ENCODE results near the gene DDX1. TPM values are rescaled to one million over a fixed set of nuclear protein-coding genes. Genes with fewer than 3 reads are reported as not detected.

Gene DDX1
- total RNA-seq, 1 experiment from 2014 or later = 70.7 TPM

DNA sequence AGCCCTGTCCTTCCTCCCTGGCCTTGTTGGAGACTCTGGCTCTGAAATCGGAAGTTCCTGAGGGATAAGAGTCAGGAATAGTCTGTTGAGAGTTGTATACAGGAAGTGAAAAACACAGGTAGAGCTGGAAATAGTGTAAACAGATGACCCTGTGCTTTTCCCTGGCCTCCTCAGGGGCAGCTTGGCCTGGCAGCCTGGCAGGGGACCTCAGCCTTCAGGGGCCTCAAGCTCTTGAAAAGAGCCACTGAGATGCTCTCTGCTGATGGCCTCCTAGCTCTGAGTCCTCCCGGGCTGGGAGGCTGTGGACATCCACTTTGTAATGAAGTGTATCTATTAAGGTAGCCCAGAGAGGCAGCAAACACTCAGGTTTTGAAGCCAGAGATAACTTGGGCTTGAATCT, 79.3 kb downstream of the DDX1 start:
- no TSS peak for BruUV-seq (replicated peaks)
- H4K20me1 ChIP-seq (ENCODE audit: insufficient read depth) = no peaks in the 10 kb centered on the region
- CTCF ChIA-PET = no interaction called here

DNA sequence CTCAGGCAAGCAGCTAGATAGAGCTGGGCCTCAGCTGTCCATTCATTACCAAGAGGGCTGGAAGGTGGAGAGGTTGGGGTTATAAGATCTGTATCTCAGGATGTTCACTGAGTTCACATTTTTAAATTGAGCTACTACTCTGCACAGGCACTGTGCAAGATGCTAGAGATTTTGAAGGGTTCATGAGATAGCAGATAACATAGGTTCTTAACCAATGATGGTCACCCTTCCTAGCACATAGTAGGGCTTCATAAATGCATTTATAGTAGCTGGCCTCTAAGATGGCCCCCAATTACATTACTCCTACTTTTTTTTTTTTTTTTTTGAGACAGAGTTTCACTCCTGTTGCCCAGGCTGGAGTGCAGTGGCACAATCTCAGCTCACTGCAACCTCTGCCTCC, 79.7 kb downstream of the DDX1 start:
- no peaks in the 10 kb centered on the region for H3F3A ChIP-seq (ENCODE audit: insufficient read depth, low read depth)
- POLR2A ChIA-PET (ENCODE audit: unreplicated experiment) = no interaction called here
- H3K4me3 ChIP-seq = no peak overlapping the region
- H4K20me1 ChIP-seq (ENCODE audit: insufficient read depth) = no peaks in the 10 kb centered on the region
- peaks cover 68% of the 10 kb centered on the region for H3K27me3 ChIP-seq (ENCODE audit: insufficient read depth, low read depth)
- no peaks in the 10 kb centered on the region for H3K36me3 ChIP-seq (ENCODE audit: low read depth)
- no TSS peak for BruUV-seq (replicated peaks)
- 0 out of 2 replicates have a peak, but pooled peaks cover 6% of the 10 kb centered on the region for H3K4me1 ChIP-seq (replicated peaks; ENCODE audit: insufficient read depth)
- H3K4me2 ChIP-seq = no peak overlapping the region
- no peaks in the 10 kb centered on the region for H3K9me2 ChIP-seq (ENCODE audit: insufficient read depth)
- intact Hi-C loops (cut with micrococcal nuclease; ENCODE audit: unreplicated experiment) = no loop called here
- no peaks in the 10 kb centered on the region for H3K9me3 ChIP-seq (ENCODE audit: insufficient read depth, low read depth)
- H3K27ac ChIP-seq = no peak overlapping the region
- TF ChIP-seq, protein P1, sequence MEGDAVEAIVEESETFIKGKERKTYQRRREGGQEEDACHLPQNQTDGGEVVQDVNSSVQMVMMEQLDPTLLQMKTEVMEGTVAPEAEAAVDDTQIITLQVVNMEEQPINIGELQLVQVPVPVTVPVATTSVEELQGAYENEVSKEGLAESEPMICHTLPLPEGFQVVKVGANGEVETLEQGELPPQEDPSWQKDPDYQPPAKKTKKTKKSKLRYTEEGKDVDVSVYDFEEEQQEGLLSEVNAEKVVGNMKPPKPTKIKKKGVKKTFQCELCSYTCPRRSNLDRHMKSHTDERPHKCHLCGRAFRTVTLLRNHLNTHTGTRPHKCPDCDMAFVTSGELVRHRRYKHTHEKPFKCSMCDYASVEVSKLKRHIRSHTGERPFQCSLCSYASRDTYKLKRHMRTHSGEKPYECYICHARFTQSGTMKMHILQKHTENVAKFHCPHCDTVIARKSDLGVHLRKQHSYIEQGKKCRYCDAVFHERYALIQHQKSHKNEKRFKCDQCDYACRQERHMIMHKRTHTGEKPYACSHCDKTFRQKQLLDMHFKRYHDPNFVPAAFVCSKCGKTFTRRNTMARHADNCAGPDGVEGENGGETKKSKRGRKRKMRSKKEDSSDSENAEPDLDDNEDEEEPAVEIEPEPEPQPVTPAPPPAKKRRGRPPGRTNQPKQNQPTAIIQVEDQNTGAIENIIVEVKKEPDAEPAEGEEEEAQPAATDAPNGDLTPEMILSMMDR (conservative IDR thresholded peaks at IDR 0.05) = no peak
- TF ChIP-seq EZH2 (IDR thresholded peaks at IDR 0.05; ENCODE audit: low read depth) = no peak
- no peak overlapping the region for H2AFZ ChIP-seq
- DNase-seq = no peak
- CTCF ChIA-PET = no interaction called here
- no peaks in the 10 kb centered on the region for H3K79me2 ChIP-seq (ENCODE audit: low read depth)

More for the DNA sequence above, 79.3 kb downstream of the DDX1 start:
- Histone ChIP-seq H3K4me3 (no peak overlapping the region), H3K27me3 (ENCODE audit: insufficient read depth, low read depth) (peaks cover 73% of the 10 kb centered on the region), H3K4me2 (no peak overlapping the region), H3K9me3 (ENCODE audit: insufficient read depth, low read depth) (no peaks in the 10 kb centered on the region), H3F3A (ENCODE audit: insufficient read depth, low read depth) (no peaks in the 10 kb centered on the region), H3K79me2 (ENCODE audit: low read depth) (no peaks in the 10 kb centered on the region), H3K27ac (no peak overlapping the region), H3K9me2 (ENCODE audit: insufficient read depth) (no peaks in the 10 kb centered on the region), H3K36me3 (ENCODE audit: low read depth) (no peaks in the 10 kb centered on the region), H3K4me1 (replicated peaks; ENCODE audit: insufficient read depth) (0 out of 2 replicates have a peak, but pooled peaks cover 6% of the 10 kb centered on the region), H2AFZ (no peak overlapping the region)
- TF ChIP-seq, protein P1 (conservative IDR thresholded peaks at IDR 0.05) = no peak
- TF ChIP-seq EZH2 (IDR thresholded peaks at IDR 0.05; ENCODE audit: low read depth) = no peak
- intact Hi-C loops (cut with micrococcal nuclease; ENCODE audit: unreplicated experiment) = no loop called here
- DNase-seq = no peak
- POLR2A ChIA-PET (ENCODE audit: unreplicated experiment) = no interaction called here

DNA sequence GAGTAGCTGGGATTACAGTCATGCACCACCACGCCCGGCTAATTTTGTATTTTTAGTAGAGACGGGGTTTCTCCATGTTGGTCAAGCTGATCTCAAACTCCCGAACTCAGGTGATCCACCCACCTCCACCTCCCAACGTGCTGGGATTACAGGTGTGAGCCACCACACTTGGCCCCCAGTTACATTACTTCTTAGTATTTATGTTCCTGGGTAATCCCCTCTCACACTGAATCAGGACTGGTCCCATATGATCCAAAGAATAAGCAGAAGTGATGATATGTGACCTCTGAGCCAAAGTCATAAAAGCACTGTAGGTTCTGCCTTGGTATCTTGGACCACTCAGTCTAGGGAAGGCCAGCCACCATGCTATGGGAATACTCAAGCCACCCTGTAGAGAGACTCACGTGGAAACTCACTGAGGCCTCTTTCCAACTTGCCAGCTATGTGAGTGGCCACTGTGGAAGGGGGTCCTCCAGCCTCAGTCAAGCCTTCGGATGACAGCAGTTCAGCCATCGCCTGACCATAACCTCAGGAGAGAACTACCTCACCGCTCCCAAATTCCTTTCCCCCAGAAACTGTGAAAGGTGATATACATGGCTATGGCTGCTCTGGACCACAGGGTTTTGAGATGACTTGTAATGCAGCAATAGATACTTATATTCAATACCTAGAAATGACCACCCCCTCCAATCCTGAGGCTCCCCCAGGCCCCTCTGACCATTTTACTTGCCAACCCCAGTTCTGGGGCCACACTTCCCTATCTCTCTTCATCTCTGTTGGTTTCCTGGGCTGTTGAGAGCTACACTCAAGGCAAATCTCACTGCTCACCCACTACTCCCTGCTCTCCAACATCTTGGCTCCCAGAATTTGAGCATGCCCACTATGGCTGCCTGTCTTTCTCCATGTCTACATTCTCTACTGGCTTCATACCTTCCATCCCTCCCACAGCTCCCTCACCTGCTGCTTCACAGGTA, 80.5 kb downstream of the DDX1 start:
- Histone ChIP-seq H3K4me1 (replicated peaks; ENCODE audit: insufficient read depth) (0 out of 2 replicates have a peak, but pooled peaks cover 6% of the 10 kb centered on the region), H3K27ac (no peak overlapping the region), H2AFZ (no peak overlapping the region), H3K4me3 (no peak overlapping the region), H3K36me3 (ENCODE audit: low read depth) (no peaks in the 10 kb centered on the region), H3K79me2 (ENCODE audit: low read depth) (no peaks in the 10 kb centered on the region), H3K27me3 (ENCODE audit: insufficient read depth, low read depth) (peaks cover 67% of the 10 kb centered on the region), H4K20me1 (ENCODE audit: insufficient read depth) (no peaks in the 10 kb centered on the region), H3K9me2 (ENCODE audit: insufficient read depth) (no peaks in the 10 kb centered on the region), H3F3A (ENCODE audit: insufficient read depth, low read depth) (no peaks in the 10 kb centered on the region), H3K4me2 (no peak overlapping the region), H3K9me3 (ENCODE audit: insufficient read depth, low read depth) (no peaks in the 10 kb centered on the region)
- ChIA-PET POLR2A (ENCODE audit: unreplicated experiment) (no interaction called here), CTCF (no interaction called here)
- DNase-seq = no peak
- intact Hi-C loops (cut with micrococcal nuclease; ENCODE audit: unreplicated experiment) = no loop called here
- TF ChIP-seq EZH2 (IDR thresholded peaks at IDR 0.05; ENCODE audit: low read depth) = no peak
- TF ChIP-seq, protein P1 (conservative IDR thresholded peaks at IDR 0.05) = no peak
- BruUV-seq (replicated peaks) = no TSS peak
